ENCODE measurements around the gene ADCY6. TPM values are rescaled to one million over a fixed set of nuclear protein-coding genes. Genes with fewer than 3 reads are reported as not detected.

Gene ADCY6
- total RNA-seq, 1 experiment from 2014 or later, result 31.1 TPM

DNA sequence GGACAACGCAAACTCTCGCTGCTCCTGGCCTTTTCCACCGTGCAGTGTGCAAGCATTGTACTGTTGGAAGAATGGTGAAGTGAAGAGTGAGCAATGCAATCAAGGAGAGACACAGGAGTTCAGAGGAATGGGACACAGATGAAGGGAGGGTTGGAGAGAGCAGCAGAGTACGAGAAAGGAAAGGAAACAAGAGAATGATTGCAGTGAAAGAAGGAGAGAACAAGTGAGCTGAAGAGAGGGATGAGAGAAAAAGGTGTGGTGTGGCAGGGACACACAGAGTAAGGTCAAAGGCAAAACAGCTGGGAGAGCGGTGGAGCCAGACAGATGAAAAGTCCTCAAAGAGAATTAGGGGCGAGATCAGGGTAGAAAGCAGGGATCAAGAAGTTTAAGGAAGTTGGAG is 42.4 kb upstream of the ADCY6 start:
- H2BK20ac ChIP-seq (ENCODE audit: low read depth, low read length, poor library complexity, severe bottlenecking), result no peak overlapping the region
- Mint-ChIP-seq H3K9me3 (no peaks in the 10 kb centered on the region), H3K27me3 (ENCODE audit: low read depth) (no peaks in the 10 kb centered on the region), H3K4me1 (no peaks in the 10 kb centered on the region), H3K36me3 (ENCODE audit: insufficient read depth in 1 of 3, low read depth in 3 of 3) (peaks cover 42 to 90% (median 72%) of the 10 kb centered on the region in 3 experiments; a peak in 6 of 7 replicates), H3K4me3 (no peak overlapping the region), H3K27ac (no peak overlapping the region; a peak in 1 of 7 replicates)
- H2BK12ac ChIP-seq (ENCODE audit: insufficient read length, low read depth, low read length), result no peak overlapping the region
- no peaks in the 10 kb centered on the region for H3K4me1 ChIP-seq (ENCODE audit: insufficient read depth, low read length)
- no peak overlapping the region for H3K23ac ChIP-seq (ENCODE audit: insufficient read length, low read depth, low read length)
- no peak overlapping the region for H3K4ac ChIP-seq (ENCODE audit: low read depth, low read length)
- H3K27ac ChIP-seq (ENCODE audit: insufficient read length, low read depth, low read length), result no peak overlapping the region
- H4K20me1 ChIP-seq (ENCODE audit: control insufficient read depth, insufficient read depth, insufficient read length), result no peaks in the 10 kb centered on the region
- no peak for DNase-seq
- H4K8ac ChIP-seq (replicated peaks; ENCODE audit: insufficient read length, low read depth, low read length), result no peak overlapping the region
- H3T11ph ChIP-seq (ENCODE audit: low read length), result no peak overlapping the region
- no peak overlapping the region for H3K9ac ChIP-seq (ENCODE audit: extremely low read depth, insufficient read length, low read length)
- no CpG with 5 or more reads among the region's 6 CpGs for WGBS (ENCODE audit: extremely low coverage, insufficient read length, low lambda C conversion rate)
- H3K18ac ChIP-seq (ENCODE audit: insufficient read length, low read depth, low read length), result no peak overlapping the region
- no peaks in the 10 kb centered on the region for H3K79me1 ChIP-seq (ENCODE audit: insufficient read depth, low read depth, low read length, poor library complexity, severe bottlenecking)
- no peaks in the 10 kb centered on the region for H3K27me3 ChIP-seq (ENCODE audit: insufficient read depth, low read length)
- no peak overlapping the region for H3K14ac ChIP-seq (ENCODE audit: insufficient read depth, low read length)
- H3K9me3 ChIP-seq (ENCODE audit: control insufficient read depth, low read depth, low read length), result no peaks in the 10 kb centered on the region
- H2AK5ac ChIP-seq (ENCODE audit: insufficient read length, low read length), result no peak overlapping the region
- H3K4me2 ChIP-seq (ENCODE audit: insufficient read depth, insufficient read length, low read length), result no peak overlapping the region
- TF ChIP-seq, protein P1, sequence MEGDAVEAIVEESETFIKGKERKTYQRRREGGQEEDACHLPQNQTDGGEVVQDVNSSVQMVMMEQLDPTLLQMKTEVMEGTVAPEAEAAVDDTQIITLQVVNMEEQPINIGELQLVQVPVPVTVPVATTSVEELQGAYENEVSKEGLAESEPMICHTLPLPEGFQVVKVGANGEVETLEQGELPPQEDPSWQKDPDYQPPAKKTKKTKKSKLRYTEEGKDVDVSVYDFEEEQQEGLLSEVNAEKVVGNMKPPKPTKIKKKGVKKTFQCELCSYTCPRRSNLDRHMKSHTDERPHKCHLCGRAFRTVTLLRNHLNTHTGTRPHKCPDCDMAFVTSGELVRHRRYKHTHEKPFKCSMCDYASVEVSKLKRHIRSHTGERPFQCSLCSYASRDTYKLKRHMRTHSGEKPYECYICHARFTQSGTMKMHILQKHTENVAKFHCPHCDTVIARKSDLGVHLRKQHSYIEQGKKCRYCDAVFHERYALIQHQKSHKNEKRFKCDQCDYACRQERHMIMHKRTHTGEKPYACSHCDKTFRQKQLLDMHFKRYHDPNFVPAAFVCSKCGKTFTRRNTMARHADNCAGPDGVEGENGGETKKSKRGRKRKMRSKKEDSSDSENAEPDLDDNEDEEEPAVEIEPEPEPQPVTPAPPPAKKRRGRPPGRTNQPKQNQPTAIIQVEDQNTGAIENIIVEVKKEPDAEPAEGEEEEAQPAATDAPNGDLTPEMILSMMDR (conservative IDR thresholded peaks at IDR 0.05), result no peak
- H2BK5ac ChIP-seq (ENCODE audit: insufficient read length, low read length), result no peak overlapping the region
- H2BK120ac ChIP-seq (ENCODE audit: low read depth, low read length, poor library complexity, severe bottlenecking), result no peak overlapping the region
- H4K91ac ChIP-seq (ENCODE audit: insufficient read length, low read depth, low read length), result no peak overlapping the region
- H2AFZ ChIP-seq (ENCODE audit: low read length), result no peak overlapping the region
- no peaks in the 10 kb centered on the region for H3K23me2 ChIP-seq (ENCODE audit: insufficient read length, low read depth, low read length, poor library complexity, severe bottlenecking)
- no peak overlapping the region for H3K56ac ChIP-seq (ENCODE audit: insufficient read length, low read depth, low read length)
- no peaks in the 10 kb centered on the region for H3K79me2 ChIP-seq (ENCODE audit: insufficient read depth, low read length)
- H4K5ac ChIP-seq (ENCODE audit: insufficient read length, low read depth, low read length), result no peak overlapping the region
- H2BK15ac ChIP-seq (ENCODE audit: low read depth, low read length), result no peak overlapping the region
